H9 (cell line): ENCODE results near the gene ZBTB20. TPM values are rescaled to one million over a fixed set of nuclear protein-coding genes. Genes with fewer than 3 reads are reported as not detected.

Experiments
- DNase-seq: peaks from one replicate; pipeline ENCODE4 v3.0.0-alpha.2; 2017
- H2AFZ ChIP-seq: one replicate; pipeline ENCODE4 v1.6.1; 2013; ENCODE audit warnings: mild to moderate bottlenecking, low read length, control low read depth, moderate library complexity
- H2AK5ac ChIP-seq: 2 replicates; pipeline ENCODE4 v1.6.1; 2013; ENCODE audit warnings: low read length, control low read depth, mixed read lengths; ENCODE audit not compliant: insufficient read length
- H2BK120ac ChIP-seq: one replicate; pipeline ENCODE4 v1.6.1; 2013; ENCODE audit warnings: low read depth, mild to moderate bottlenecking, low read length, control low read depth, inconsistent platforms; ENCODE audit not compliant: poor library complexity, severe bottlenecking
- H2BK12ac ChIP-seq: 2 replicates; pipeline ENCODE4 v1.6.1; 2013; ENCODE audit warnings: low read length, control low read depth, mixed read lengths, low read depth; ENCODE audit not compliant: insufficient read length
- H2BK15ac ChIP-seq: 2 replicates; pipeline ENCODE4 v1.6.1; 2013; ENCODE audit warnings: low read depth, low read length, control low read depth
- H2BK20ac ChIP-seq: one replicate; pipeline ENCODE4 v1.6.1; 2013; ENCODE audit warnings: low read depth, mild to moderate bottlenecking, low read length, control low read depth, inconsistent platforms; ENCODE audit not compliant: poor library complexity, severe bottlenecking
- H2BK5ac ChIP-seq: 2 replicates; pipeline ENCODE4 v1.6.1; 2013; ENCODE audit warnings: low read length, control low read depth, mixed read lengths; ENCODE audit not compliant: insufficient read length
- H3K14ac ChIP-seq: 2 replicates; pipeline ENCODE4 v1.6.1; 2013; ENCODE audit warnings: low read length, control low read depth; ENCODE audit not compliant: insufficient read depth
- H3K18ac ChIP-seq: 2 replicates; pipeline ENCODE4 v1.6.1; 2013; ENCODE audit warnings: low read depth, mild to moderate bottlenecking, mixed read lengths, low read length, control low read depth; ENCODE audit not compliant: insufficient read length
- H3K23ac ChIP-seq: 2 replicates; pipeline ENCODE4 v1.6.1; 2013; ENCODE audit warnings: low read length, control low read depth, mixed read lengths, low read depth; ENCODE audit not compliant: insufficient read length
- H3K23me2 ChIP-seq: 2 replicates; pipeline ENCODE4 v1.6.1; 2013; ENCODE audit warnings: low read depth, mild to moderate bottlenecking, mixed read lengths, low read length, control low read depth; ENCODE audit not compliant: insufficient read length, poor library complexity, severe bottlenecking
- H3K27ac ChIP-seq: 2 replicates; pipeline ENCODE4 v1.5.1; 2013; ENCODE audit warnings: low read length, control low read depth, mixed read lengths, low read depth; ENCODE audit not compliant: insufficient read length
- H3K27me3 ChIP-seq: 2 replicates; pipeline ENCODE4 v1.6.1; 2013; ENCODE audit warnings: low read length, control low read depth, inconsistent platforms; ENCODE audit not compliant: insufficient read depth
- H3K4ac ChIP-seq: 2 replicates; pipeline ENCODE4 v1.6.1; 2013; ENCODE audit warnings: low read depth, mild to moderate bottlenecking, control low read depth, inconsistent platforms, low read length, moderate library complexity
- H3K4me1 ChIP-seq: 2 replicates; pipeline ENCODE4 v1.6.1; 2013; ENCODE audit warnings: low read length, control low read depth, inconsistent platforms; ENCODE audit not compliant: insufficient read depth
- H3K4me2 ChIP-seq: 2 replicates; pipeline ENCODE4 v1.6.1; 2013; ENCODE audit warnings: low read length, control low read depth, mixed read lengths; ENCODE audit not compliant: insufficient read length, insufficient read depth
- H3K56ac ChIP-seq: 2 replicates; pipeline ENCODE4 v1.6.1; 2013; ENCODE audit warnings: low read depth, mild to moderate bottlenecking, mixed read lengths, low read length, control low read depth; ENCODE audit not compliant: insufficient read length
- H3K79me1 ChIP-seq: 2 replicates; pipeline ENCODE4 v1.6.1; 2013; ENCODE audit warnings: low read depth, mild to moderate bottlenecking, moderate library complexity, low read length, control low read depth, inconsistent platforms; ENCODE audit not compliant: insufficient read depth, poor library complexity, severe bottlenecking
- H3K79me2 ChIP-seq: 2 replicates; pipeline ENCODE4 v1.6.1; 2013; ENCODE audit warnings: low read length, control low read depth, inconsistent platforms; ENCODE audit not compliant: insufficient read depth
- H3K9ac ChIP-seq: 2 replicates; pipeline ENCODE4 v1.6.1; 2013; ENCODE audit warnings: low read length, control low read depth, mixed read lengths; ENCODE audit not compliant: insufficient read length; ENCODE audit errors: extremely low read depth
- H3K9me3 ChIP-seq: one replicate; pipeline ENCODE4 v1.6.1; 2013; ENCODE audit warnings: low read depth, low read length, inconsistent platforms; ENCODE audit not compliant: control insufficient read depth
- H3T11ph ChIP-seq: one replicate; pipeline ENCODE4 v1.6.1; 2013; ENCODE audit warnings: mild to moderate bottlenecking, low read length, control low read depth, inconsistent platforms
- H4K20me1 ChIP-seq: one replicate; pipeline ENCODE4 v1.6.1; 2013; ENCODE audit not compliant: control insufficient read depth, insufficient read length, insufficient read depth
- H4K5ac ChIP-seq: 2 replicates; pipeline ENCODE4 v1.6.1; 2013; ENCODE audit warnings: low read depth, mild to moderate bottlenecking, mixed read lengths, low read length, control low read depth; ENCODE audit not compliant: insufficient read length
- H4K8ac ChIP-seq: replicated peaks from 2 replicates; pipeline ENCODE4 v1.6.1; 2013; ENCODE audit warnings: low read length, control low read depth, mixed read lengths, low read depth; ENCODE audit not compliant: insufficient read length
- H4K91ac ChIP-seq: 2 replicates; pipeline ENCODE4 v1.6.1; 2013; ENCODE audit warnings: low read depth, mild to moderate bottlenecking, moderate library complexity, mixed read lengths, low read length, control low read depth; ENCODE audit not compliant: insufficient read length
- H3K27ac Mint-ChIP-seq, 3 experiments: 2 replicates in 2 of 3; 3 replicates in 1 of 3; pipeline ENCODE4 v1.8.0; 2020 to 2021; ENCODE audit warnings: mixed read lengths in 3 of 3, mild to moderate bottlenecking in 1 of 3, moderate library complexity in 1 of 3
- H3K27me3 Mint-ChIP-seq: 2 replicates; pipeline ENCODE4 v1.8.0; 2021; ENCODE audit warnings: low read depth, mild to moderate bottlenecking, moderate library complexity, mixed read lengths
- H3K36me3 Mint-ChIP-seq, 3 experiments: 2 replicates in 2 of 3; 3 replicates in 1 of 3; pipeline ENCODE4 v1.8.0; 2020 to 2021; ENCODE audit warnings: low read depth in 3 of 3, mixed read lengths in 3 of 3; ENCODE audit not compliant: insufficient read depth in 1 of 3
- H3K4me1 Mint-ChIP-seq, 2 experiments: 2 replicates each; pipeline ENCODE4 v1.8.0; 2020; ENCODE audit warnings: mixed read lengths in 2 of 2
- H3K4me3 Mint-ChIP-seq, 2 experiments: 2 replicates in 1 of 2; 3 replicates in 1 of 2; pipeline ENCODE4 v1.8.0; 2020 to 2021; ENCODE audit warnings: mild to moderate bottlenecking in 2 of 2, mixed read lengths in 2 of 2, moderate library complexity in 1 of 2
- H3K9me3 Mint-ChIP-seq, 2 experiments: 2 replicates in 1 of 2; 3 replicates in 1 of 2; pipeline ENCODE4 v1.8.0; 2020; ENCODE audit warnings: mild to moderate bottlenecking in 2 of 2, mixed read lengths in 2 of 2, moderate library complexity in 1 of 2
- WGBS: extraction: QIAGEN DNeasy Blood & Tissue Kit; methylation state at CpG from one replicate; pipeline ENCODE4 v1.1.7; 2013; ENCODE audit warnings: missing lambda C conversion rate, low lambda C conversion rate, mixed read lengths; ENCODE audit not compliant: insufficient read length; ENCODE audit errors: extremely low coverage; 5-methylcytosine and 5-hydroxymethylcytosine counted together
- total RNA-seq: library from RNA; stranded (reverse); gene quantifications from 2 replicates; pipeline ENCODE4 v1.2.1, GENCODE V29; 2021
- TF ChIP-seq, protein P1 (sequence below): fragments of 200-600 bp; sonication (generic); conservative IDR thresholded peaks from 3 replicates; pipeline ENCODE4 v1.8.0; 2021; ENCODE audit warnings: antibody characterized with exemption, mild to moderate bottlenecking

Gene ZBTB20
- total RNA-seq, 1 experiment from 2014 or later = 0.70 TPM

DNA sequence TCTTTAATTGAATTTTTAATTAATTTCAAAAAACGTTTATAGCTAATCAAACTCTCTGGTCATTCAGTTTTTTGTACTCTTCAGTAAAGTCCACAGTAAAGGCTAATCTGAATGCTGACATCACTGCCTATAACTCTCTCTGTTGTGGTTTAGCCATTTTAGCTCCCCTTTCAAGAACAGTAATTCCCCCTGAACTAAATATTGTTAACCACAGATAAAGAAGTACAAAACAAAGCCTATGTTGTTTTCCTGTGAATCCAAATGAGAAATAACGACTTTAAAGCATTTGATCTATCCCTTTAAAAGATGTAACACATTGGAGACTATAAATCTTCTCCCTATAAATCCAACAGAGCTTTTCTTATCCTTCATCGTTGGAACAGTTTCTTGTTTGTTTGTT is 94.2 kb downstream of the ZBTB20 start:
- Histone ChIP-seq H2AK5ac (no peak overlapping the region), H3K18ac (no peak overlapping the region), H2BK15ac (no peak overlapping the region), H3K9me3 (no peaks in the 10 kb centered on the region), H3K14ac (no peak overlapping the region), H3K4ac (no peak overlapping the region), H4K91ac (no peak overlapping the region), H2BK12ac (no peak overlapping the region), H4K8ac (no peak overlapping the region), H3K27ac (no peak overlapping the region), H3K79me2 (no peaks in the 10 kb centered on the region), H2BK120ac (no peak overlapping the region), H3K79me1 (no peaks in the 10 kb centered on the region), H3K23ac (no peak overlapping the region), H3K9ac (no peak overlapping the region), H4K20me1 (no peaks in the 10 kb centered on the region), H3K23me2 (no peaks in the 10 kb centered on the region), H2BK5ac (no peak overlapping the region), H4K5ac (no peak overlapping the region), H2BK20ac (no peak overlapping the region), H3K56ac (no peak overlapping the region), H3T11ph (no peak overlapping the region), H3K4me2 (no peak overlapping the region), H2AFZ (no peak overlapping the region), H3K27me3 (no peaks in the 10 kb centered on the region), H3K4me1 (no peaks in the 10 kb centered on the region)
- no peak for DNase-seq
- Mint-ChIP-seq H3K9me3 (no peaks in the 10 kb centered on the region), H3K4me1 (no peaks in the 10 kb centered on the region), H3K27me3 (no peaks in the 10 kb centered on the region), H3K4me3 (no peak overlapping the region), H3K27ac (peak overlapping the region in 1 of 3 experiments; percentile 16; a peak in 1 of 7 replicates), H3K36me3 (no peaks in the 10 kb centered on the region; a peak in 1 of 7 replicates)
- TF ChIP-seq, protein P1, sequence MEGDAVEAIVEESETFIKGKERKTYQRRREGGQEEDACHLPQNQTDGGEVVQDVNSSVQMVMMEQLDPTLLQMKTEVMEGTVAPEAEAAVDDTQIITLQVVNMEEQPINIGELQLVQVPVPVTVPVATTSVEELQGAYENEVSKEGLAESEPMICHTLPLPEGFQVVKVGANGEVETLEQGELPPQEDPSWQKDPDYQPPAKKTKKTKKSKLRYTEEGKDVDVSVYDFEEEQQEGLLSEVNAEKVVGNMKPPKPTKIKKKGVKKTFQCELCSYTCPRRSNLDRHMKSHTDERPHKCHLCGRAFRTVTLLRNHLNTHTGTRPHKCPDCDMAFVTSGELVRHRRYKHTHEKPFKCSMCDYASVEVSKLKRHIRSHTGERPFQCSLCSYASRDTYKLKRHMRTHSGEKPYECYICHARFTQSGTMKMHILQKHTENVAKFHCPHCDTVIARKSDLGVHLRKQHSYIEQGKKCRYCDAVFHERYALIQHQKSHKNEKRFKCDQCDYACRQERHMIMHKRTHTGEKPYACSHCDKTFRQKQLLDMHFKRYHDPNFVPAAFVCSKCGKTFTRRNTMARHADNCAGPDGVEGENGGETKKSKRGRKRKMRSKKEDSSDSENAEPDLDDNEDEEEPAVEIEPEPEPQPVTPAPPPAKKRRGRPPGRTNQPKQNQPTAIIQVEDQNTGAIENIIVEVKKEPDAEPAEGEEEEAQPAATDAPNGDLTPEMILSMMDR = no peak
- WGBS = no CpG with 5 or more reads among the region's 3 CpGs
